OCI-LY3 (cell line): ENCODE measurements around the gene ACSL6.

ENCODE experiments used
- H2AFZ ChIP-seq: fragments of 200-600, 300-600 bp; shearing (Covaris generic); 2 replicates; pipeline ENCODE4 v1.6.0; 2014; ENCODE audit warnings: antibody characterized with exemption, low read depth, low read length
- H3K27ac ChIP-seq: fragments of 200-600, 300-600 bp; sonication (generic); 2 replicates; pipeline ENCODE4 v1.5.1; 2014; ENCODE audit warnings: mild to moderate bottlenecking, low read length, moderate library complexity, mixed read lengths
- H3K27me3 ChIP-seq: fragments of 200-600, 300-600 bp; sonication (generic); 2 replicates; pipeline ENCODE4 v1.6.1; 2014; ENCODE audit warnings: low read depth, low read length, mixed read lengths
- H3K36me3 ChIP-seq: fragments of 200-600, 300-600 bp; sonication (generic); replicated peaks from 2 replicates; pipeline ENCODE3; 2014; ENCODE audit warnings: low read depth, low read length, mixed read lengths
- H3K4me1 ChIP-seq: fragments of 300-600, 200-600 bp; sonication (generic); 2 replicates; pipeline ENCODE4 v1.6.1; 2014; ENCODE audit warnings: low read length, mixed read lengths
- H3K4me2 ChIP-seq: fragments of 200-600, 300-600 bp; sonication (generic); 2 replicates; pipeline ENCODE4 v1.6.1; 2014; ENCODE audit warnings: low read length, mixed read lengths
- H3K4me3 ChIP-seq: fragments of 300-600, 200-600 bp; sonication (generic); 2 replicates; pipeline ENCODE4 v1.5.1; 2014; ENCODE audit warnings: antibody characterized with exemption, mild to moderate bottlenecking, low read length, moderate library complexity
- H3K79me2 ChIP-seq: fragments of 300-600, 200-600 bp; shearing (Covaris generic); 2 replicates; pipeline ENCODE4 v1.6.1; 2014; ENCODE audit warnings: mild to moderate bottlenecking, low read length, mixed read lengths
- H3K9ac ChIP-seq: fragments of 300-600, 200-600 bp; shearing (Covaris generic); 2 replicates; pipeline ENCODE4 v1.6.0; 2014; ENCODE audit warnings: mild to moderate bottlenecking, low read length, moderate library complexity
- H3K9me3 ChIP-seq: fragments of 200-600, 300-600 bp; shearing (Covaris generic); 2 replicates; pipeline ENCODE4 v1.6.1; 2014; ENCODE audit warnings: low read length, mixed read lengths; ENCODE audit not compliant: insufficient read depth
- H4K20me1 ChIP-seq: fragments of 200-600, 300-600 bp; sonication (generic); 2 replicates; pipeline ENCODE4 v1.6.1; 2016; ENCODE audit warnings: low read length, mixed read lengths; ENCODE audit not compliant: insufficient read depth
- CTCF ChIP-seq: fragments of 200-600, 300-600 bp; sonication (generic); IDR thresholded peaks from 2 replicates; pipeline ENCODE4 v1.5.1; 2014; ENCODE audit warnings: antibody characterized with exemption, low read length, low read depth
- EZH2phosphoT487 ChIP-seq: fragments of 200-600 bp; shearing (Covaris generic); IDR thresholded peaks from 2 replicates; pipeline ENCODE4 v1.6.1; 2018; ENCODE audit warnings: antibody characterized with exemption, mixed run types, low read depth

The ACSL6 gene

DNA sequence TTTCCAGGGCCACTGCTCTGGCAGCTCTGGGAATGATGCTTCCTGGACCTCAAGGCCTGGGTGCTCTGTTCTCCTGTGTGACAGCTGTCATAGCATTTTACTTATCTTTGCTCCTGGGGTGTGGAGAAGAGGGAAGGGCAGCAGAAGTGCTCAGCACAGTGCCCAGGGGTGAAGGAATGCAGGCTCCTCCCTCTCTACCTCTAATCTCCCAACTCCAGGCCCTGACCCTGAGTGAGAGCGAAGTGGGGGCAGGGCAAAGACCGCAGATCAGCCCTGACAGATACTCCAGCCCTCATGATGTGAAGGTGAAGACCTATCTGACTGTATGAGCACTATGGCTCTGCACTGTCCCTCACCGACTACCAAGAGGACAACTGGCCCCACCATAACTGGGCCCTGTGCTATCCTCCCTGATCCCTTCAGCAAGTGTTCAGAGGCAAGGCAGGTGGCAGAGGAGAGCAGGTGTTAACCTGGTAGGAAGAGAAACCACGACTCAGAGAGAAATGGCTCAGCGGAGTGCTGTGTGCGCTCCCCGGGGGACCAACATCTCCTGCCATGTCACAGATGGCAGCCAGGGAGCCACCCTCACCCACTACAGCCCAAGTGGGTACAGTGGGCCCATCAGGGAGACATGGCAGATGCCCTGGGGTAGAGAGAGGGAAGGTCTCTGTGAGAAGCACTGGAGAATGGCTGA, 16.8 kb downstream of the ACSL6 start:
- Histone ChIP-seq H3K36me3 (no peaks in the 10 kb centered on the region), H3K9me3 (no peaks in the 10 kb centered on the region), H3K9ac (no peak overlapping the region), H3K4me3 (peak overlapping the region; percentile 22; the same call in 1 of the 2 replicates), H4K20me1 (no peaks in the 10 kb centered on the region), H3K79me2 (no peaks in the 10 kb centered on the region), H3K27ac (peak overlapping the region; percentile 16; the same call in 1 of the 2 replicates), H3K4me2 (peak overlapping the region; percentile 70), H3K4me1 (peaks cover 40% of the 10 kb centered on the region), H2AFZ (no peak overlapping the region), H3K27me3 (peaks cover 18% of the 10 kb centered on the region; the same call in 1 of the 2 replicates)
- TF ChIP-seq CTCF (no peak), EZH2phosphoT487 (no peak)

GRCh38 chr5:131994090-131994489, 17.4 kb downstream of the ACSL6 start:
- Histone ChIP-seq H3K4me2 (peak overlapping the region; percentile 70), H3K4me3 (no peak overlapping the region), H3K36me3 (no peaks in the 10 kb centered on the region), H3K9me3 (no peaks in the 10 kb centered on the region), H4K20me1 (no peaks in the 10 kb centered on the region), H2AFZ (no peak overlapping the region), H3K4me1 (peaks cover 40% of the 10 kb centered on the region), H3K9ac (no peak overlapping the region), H3K27me3 (peaks cover 18% of the 10 kb centered on the region; the same call in 1 of the 2 replicates), H3K79me2 (no peaks in the 10 kb centered on the region), H3K27ac (no peak overlapping the region)
- TF ChIP-seq CTCF (no peak), EZH2phosphoT487 (no peak)

DNA sequence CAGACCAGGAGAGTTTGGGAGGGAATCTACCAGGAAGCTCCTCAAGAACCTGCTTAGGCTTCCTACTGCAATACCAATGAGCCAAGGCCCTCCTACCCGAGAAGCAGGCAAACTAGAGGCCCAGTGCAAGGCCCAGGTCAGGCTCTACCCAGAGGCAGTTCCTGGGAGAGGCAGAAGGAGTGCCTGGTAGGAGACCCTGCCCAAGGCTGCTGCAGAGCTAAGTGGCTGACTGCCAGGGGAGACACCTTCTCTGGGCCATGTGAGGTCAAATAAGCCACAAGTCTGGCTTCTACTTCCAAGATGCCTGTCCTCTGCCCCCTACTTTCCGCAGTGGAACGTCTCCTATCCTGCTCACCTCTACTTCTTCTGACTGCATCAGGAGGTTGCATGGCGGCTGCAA, 17.8 kb downstream of the ACSL6 start:
- Histone ChIP-seq H3K4me1 (peaks cover 40% of the 10 kb centered on the region), H4K20me1 (no peaks in the 10 kb centered on the region), H3K27ac (no peak overlapping the region), H2AFZ (no peak overlapping the region), H3K36me3 (no peaks in the 10 kb centered on the region), H3K4me3 (no peak overlapping the region), H3K9ac (no peak overlapping the region), H3K79me2 (no peaks in the 10 kb centered on the region), H3K27me3 (peaks cover 18% of the 10 kb centered on the region; the same call in 1 of the 2 replicates), H3K9me3 (no peaks in the 10 kb centered on the region), H3K4me2 (no peak overlapping the region)
- TF ChIP-seq CTCF (no peak), EZH2phosphoT487 (no peak)

DNA sequence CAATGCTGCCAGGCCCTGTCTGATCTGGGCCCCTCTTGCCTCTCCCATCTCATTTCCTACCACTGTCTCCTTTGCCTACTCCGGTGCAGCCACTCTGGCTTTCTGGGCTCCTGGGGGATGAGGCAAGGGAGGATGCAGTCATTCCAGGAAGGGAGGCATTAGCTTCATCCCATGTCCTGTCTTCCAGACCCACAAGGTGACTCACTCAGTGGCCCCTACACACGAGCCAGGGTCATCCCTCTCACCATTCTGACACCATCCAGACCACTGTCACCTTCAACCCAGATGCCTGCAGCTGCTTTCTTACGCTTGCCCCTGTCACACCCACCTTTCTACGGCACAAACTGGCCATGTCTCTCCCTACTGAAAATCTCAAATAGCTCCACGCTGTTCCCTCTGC, 19.1 kb downstream of the ACSL6 start:
- Histone ChIP-seq H3K79me2 (no peaks in the 10 kb centered on the region), H3K27me3 (peaks cover 18% of the 10 kb centered on the region; the same call in 1 of the 2 replicates), H3K4me3 (no peak overlapping the region), H3K9ac (no peak overlapping the region), H3K4me2 (no peak overlapping the region), H4K20me1 (no peaks in the 10 kb centered on the region), H3K9me3 (no peaks in the 10 kb centered on the region), H2AFZ (no peak overlapping the region), H3K27ac (no peak overlapping the region), H3K4me1 (peaks cover 35% of the 10 kb centered on the region), H3K36me3 (no peaks in the 10 kb centered on the region)
- no peak for TF ChIP-seq CTCF
- no peak for TF ChIP-seq EZH2phosphoT487
